ENCODE data around the gene PKHD1.

GRCh38 chr6:51814418-51814817 is 273.0 kb downstream of the PKHD1 start:
- no peak for TF ChIP-seq POLR2A (IDR thresholded peaks at IDR 0.05)
- TF ChIP-seq CTCF (IDR thresholded peaks at IDR 0.05), result no peak
